ENCODE results near the gene BTRC.
"Not testable (repeated sequence)": the region's sequence is repeated elsewhere in the genome, so short reads cannot be mapped to it uniquely, and the experiment has no call there.

The BTRC gene

DNA sequence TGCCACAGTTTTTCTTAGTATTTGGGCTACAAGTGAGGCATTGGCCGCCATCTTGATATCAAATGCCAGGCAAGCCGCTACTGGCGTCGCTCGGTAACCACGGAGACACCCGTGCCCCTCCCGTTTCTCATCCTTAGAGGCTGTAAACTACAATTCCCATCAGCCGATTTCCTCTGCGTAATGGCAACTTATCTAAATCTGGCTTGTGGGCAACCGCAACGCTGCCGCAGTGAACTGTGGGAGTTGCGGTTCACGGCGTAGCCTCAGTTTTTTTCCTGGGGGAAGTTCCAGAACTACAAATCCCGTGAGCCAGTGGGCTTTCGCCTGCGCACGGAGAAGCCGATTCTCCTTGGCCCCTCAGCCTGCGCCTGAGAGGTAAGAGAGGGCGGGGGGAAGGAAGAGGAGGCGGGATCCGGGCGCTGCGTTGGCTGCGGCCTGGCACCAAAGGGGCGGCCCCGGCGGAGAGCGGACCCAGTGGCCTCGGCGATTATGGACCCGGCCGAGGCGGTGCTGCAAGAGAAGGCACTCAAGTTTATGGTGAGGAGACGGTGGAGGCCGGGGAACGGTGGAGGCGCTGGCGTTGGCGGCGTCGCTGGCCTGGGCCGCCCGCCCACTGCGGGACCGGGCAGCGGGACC is at the start of gene BTRC:
Gene BTRC (plus strand): TSS at position 474 of the 636 bp plus-strand sequence. CDS start 16 bp downstream, at position 490.
- peak; percentile 98 for DNase-seq

DNA sequence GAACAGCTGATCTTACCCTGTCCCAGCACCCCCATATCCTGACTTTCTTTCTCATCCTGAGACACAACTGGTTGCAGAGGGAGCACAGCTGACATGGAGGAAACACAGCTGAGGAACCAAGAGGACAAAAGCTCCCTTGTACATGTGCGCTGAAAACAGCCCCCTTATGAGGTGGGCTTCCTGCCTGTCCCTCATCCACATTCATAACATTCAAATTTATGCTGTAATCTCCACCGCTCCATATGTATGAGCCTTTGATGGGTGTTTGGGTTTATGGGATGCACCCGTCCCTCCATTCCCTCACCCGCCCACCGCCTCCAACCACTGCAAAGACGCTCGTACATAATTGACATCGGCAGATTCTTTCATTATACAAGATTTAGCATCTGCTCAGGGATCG is 49.6 kb upstream of the BTRC start:
- DNase-seq: no peak

DNA sequence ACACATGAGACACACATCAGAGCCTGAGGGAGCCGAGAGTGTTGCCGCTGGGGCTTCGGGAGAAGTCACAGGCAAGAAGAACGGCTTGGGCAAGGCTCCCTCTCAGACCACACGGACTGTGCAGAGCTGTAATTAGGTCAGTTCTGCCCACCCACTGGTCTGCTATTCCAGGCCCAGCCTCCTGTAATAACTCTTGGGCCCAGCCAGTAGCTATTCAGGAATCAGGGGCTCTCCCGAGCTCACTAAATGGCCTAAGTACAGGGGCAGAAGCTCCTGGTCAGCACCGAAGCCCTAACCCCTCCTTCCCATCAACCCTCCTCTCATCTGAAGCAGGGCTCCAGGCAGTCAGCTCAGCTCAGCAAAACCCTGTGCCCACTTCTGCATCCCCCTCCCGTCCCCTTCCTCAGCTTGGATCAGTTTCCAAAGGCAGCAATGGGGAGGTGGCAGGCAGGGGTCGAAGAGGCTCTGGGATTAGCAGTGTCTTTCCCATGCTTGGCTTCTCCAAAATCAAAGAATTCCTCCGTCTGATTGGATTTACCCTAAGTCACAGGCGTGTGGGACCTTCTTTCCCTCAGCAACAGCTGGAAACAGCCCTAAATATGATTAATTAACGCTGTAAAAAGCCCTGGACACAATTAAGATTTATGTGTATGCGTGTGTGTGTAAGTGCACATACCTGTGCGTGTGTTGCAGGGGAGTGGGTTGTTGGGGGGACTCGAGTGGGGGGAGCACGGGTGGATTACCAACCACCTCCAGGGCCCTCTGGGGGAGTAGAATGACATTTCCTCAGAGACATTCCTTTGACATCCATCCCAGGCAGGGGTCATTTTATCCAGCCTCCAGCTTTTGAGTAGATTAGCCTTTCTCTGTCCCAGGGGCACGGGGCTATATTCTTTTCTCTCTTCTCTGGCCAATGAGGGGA is 48.4 kb upstream of the BTRC start:
- no peak for DNase-seq

DNA sequence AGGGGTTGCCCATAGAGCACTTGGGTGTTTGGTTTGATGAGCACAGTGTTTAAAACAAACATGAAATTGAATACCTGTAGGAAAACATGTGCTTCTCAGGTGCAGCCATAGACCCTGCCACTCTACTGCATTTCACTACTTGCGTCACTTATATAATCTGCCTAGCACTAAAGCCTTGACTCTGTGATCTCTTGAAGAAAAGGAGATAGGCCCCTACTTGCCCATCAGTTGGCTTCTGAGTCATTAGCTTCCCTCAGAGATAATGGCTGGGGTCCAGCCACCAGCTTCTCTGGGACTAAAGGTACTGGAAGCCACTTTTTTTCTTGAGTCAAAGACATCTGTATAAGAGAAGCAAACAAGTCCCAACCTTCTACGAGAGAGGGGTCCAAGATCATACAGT is 45.9 kb upstream of the BTRC start:
- no peak for DNase-seq

DNA sequence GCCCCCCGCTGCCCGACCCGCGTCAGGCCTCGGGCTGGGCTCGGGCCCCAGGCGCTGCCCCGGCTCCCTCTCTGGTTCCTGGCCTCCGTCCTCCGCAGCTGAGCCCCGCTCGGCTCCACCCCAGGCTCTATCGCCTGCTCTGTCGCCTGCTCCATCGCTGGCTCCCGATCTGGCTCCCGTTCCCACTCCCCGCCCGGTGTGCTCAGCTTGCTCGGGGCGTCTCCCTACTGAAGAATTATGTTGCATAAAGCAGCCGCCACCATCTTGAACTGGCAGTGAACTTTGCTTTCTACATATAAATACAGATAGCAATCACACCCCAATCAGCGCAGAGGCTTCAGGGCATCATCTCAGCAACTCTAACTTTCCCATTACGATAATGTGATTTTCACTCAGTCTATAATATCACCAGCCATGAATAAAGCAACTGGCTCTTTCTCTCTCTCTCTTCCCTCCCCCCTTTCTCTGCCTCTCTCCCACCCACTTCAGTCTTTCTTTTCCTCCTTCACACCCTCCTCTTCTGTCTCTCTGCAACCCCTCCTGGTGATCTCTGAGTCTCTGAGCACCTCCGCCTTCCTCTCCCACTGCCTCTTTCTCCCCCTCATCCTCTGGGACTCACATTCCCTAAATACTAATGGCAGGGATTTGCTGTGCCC is 43.3 kb upstream of the BTRC start:
- DNase-seq: no peak

DNA sequence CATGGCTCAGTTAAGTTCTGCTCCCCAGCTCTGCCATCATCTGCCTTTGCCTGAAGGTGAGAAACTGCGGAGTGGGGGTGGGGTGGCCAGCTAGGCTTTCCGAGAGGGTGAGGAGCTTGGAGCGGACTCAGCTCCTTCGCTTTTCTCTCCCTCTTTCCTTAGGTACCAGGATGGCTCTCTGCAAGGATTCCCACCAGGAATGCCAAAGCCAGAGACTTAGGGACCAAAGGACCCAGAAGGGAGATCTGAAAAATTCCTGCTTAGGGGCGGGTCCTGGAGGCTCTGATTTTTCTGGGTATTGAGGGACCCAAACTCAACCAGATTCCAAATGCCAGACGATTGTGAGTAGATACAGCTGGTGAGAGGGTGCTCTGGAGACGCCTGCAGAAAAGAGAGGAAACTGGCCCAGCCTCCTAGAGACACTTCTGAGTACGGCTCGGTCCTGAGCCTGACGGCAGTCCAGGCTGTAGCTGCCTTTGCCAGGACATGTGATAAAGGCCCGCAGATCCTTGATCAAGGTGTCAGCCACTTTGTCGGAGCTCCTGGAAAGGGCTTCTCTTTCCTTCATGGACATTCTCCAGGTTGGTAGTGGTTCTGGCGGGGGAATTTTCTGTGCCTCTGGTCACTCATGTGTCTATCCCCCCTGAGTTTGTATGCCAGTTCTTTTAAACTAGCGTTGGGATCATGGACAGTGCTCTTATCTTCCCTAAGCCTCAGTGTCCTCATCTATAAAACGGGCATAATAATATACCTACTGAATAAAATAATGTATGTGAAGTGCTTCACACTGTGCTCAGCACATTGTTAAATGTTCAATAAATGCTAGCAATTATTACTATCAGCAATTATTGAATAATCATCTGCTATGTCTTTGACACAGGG is 42.5 kb upstream of the BTRC start:
- DNase-seq: no peak

DNA sequence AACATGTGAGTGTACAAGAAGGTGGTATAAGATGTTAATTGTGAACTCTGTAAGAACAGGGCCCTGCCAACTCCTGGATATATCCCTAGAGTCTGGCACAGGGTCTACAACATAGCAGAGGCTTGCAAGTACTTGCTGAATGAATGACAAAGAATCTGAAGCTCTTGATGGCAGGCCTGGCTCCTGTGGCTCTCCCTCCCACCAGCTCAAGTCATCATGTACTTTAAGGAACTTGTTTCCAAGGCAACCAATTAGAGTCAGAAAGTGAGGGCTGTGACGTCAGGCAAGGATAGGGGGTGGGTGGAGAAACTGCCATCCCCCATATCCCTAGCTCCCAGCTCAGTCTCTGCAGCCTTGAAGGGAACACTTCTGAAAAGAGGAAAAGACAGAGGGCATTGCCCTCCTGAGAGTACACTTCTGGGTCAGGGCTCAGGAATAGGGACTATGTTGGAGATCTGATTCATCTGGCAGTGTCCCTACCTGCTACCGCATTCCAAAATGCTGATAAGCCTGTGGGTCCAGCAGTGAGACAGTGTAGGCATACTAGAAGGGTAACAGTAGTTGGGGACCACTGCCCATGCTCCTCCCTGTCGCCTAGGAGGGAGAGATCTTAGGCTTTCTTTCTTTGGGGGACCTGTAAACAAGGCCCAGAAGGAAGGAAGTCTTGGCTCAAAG is 34.6 kb upstream of the BTRC start:
- DNase-seq: no peak

DNA sequence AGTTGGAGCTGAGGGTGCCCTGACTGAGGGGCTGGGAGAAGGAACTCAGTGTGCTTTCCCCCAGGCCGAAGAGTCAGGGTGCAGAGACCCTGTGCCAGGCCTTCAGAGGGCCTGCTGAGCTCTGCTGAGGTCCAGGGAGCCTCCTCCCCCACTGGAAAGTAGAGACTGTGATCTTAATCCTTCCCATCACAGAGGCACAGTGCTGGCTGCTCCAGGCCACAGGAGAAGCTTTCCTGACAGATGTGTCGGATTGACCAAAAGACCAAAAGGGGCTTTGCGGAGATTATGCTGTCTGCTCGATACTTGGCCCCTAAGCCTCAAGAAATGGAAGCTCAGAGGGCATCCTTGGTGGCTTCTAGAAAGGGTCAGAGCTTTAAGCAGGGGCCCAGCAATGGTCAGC is 32.9 kb upstream of the BTRC start:
- DNase-seq: no peak

DNA sequence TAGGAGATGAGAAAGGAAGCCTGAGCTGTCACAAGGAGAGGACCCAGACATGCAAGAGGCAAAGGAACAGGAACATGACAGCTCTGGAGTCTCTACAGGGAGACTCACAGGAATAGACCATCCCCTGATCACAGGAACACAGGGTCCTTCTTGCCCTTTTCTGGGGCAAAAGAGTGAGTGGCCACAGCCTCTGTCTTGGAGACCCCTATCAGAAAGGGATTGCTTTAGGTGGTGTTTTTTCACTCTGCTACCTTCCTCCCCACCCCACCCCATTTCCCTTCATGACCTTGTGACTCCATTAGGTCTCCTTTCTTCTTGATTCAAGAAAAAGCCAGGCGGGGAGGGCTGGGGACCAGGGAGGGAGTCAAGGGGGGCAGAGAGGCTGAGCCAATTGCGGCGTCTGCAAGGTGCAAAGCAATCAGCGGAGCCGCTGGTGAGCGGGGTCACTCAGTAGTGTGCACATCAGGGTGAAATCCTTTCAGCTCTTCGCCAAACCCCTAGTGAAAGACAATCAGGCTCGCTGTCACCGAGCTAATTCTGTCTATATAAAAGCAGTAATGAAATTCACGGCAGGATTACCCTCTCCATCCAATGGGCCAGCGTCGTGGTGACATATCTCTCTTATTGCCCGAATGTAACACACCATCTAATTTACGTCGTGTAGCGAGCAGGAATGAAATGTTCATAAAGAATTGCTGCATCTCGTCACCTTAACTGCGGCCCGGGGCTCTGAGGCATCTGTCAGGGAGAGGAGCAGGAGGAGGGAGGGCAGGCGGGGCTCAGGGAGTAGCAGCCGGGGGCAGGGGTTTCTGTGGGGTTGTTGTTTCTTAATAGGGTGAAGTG is 31.5 kb upstream of the BTRC start:
- no peak for DNase-seq

DNA sequence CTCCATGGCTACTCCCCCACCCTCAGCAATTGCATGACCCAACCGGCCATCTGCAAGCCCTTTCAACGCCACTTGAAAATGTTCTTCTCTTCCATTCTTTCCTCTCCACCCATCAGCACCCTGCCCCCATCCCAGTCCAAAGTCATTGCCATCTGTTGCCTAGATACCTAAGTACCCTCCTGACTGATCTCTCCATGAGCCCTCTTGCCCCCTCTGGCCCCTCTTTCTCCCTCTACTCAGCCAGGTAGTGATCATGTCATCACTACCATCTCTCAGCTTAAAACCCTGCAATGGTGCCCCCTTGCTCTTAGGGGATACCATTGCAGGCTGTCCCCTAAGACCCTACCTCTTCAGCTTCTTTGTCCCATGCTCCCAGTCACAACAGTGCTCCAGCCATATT is 30.5 kb upstream of the BTRC start:
- no peak for DNase-seq

DNA sequence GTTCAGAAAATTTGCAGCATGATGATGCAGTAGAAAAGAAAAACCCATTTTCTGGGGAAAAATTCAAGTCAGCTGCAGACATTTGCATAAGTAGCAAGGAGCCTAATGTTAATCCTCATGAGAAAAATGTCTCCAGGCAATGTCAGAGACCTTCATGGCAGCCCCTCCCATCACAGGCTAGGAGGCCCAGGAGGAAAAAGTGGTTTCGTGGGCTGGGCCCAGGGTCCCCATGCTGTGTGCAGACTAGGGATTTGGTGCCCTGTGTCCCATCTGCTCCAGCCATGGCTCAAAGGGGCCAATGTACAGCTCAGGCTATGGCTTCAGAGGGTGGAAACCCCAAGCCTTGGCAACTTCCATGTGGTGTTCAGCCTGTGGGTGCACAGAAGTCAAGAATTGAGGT is 26.5 kb upstream of the BTRC start:
- not testable (repeated sequence) for DNase-seq

DNA sequence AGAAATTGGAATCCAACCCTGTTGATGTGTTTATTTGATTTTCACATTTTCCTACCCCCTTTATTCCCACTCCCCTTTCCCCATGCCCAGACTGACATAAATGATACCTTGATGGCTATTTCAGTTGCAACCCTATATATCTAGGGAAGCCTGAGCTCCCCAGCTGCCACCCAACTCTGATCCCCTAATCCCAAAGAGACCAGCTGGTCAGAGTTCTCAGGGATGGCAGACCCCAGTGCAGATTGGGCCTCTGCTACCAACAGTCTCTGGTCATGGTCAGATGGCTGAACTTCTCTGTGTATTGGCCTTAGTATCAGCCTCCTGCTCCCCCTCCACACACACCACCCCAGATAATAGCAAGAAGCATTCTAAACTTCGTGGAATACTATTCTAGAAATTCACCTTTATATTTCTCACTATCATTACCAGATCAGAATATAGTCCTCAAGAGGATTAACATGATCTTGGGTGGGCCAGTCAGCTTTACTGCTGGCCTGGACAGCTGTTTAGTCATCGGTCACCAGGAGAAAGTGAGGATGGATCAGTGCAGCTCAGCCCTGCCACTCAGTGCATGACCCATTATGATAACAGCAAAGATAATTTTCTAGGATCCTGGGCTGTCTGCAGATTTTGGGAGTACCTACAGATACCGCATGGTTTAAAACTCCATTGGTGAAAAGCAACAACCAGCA is 24.5 kb upstream of the BTRC start:
- no peak for DNase-seq

DNA sequence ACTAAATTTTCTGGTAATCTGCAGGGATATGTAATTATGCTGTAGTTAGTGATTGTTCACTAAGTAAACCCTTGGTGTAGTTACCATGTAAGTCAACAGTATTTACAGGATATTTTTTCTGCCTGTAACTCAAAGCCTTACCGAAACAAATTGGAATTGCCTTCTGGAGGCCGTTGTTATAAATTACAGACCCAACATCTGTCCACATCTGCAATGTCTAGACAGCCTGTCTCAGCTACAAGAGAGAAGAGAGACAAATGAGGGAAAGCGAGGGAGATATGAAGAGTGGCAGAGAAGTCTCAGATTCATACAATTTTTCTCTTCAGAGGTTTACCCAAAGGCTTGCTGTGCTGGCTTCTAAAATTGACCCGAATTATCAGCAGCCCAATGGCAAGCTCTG is 23.7 kb upstream of the BTRC start:
- DNase-seq: no peak

DNA sequence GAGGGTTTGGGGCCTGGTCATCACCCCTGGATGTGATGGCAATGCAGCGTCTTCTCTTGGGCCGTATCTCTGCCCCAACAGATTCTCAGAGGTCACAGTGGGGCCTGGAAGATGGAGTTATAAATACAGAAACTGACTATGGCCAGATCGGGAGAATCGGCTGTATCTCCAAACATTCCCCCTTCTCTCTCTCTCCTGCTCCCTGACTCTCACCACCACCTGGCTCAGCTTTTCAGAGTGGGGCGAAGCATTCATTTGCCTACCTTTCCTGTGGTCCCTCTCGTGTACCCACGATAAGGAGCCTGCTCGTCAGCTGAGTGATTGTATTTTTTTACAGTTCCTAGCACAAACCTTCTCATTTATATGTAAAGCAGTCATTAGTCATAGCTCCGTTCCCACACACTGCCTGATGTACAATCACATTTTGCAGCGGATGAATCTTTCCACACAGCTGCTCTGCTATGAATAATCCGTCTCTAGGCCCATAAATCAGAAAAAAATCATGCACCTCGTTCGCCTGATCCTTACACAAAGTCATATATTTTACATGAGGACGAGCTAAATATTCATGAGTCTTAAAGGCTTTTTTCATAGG is 23.2 kb upstream of the BTRC start:
- DNase-seq: no peak

DNA sequence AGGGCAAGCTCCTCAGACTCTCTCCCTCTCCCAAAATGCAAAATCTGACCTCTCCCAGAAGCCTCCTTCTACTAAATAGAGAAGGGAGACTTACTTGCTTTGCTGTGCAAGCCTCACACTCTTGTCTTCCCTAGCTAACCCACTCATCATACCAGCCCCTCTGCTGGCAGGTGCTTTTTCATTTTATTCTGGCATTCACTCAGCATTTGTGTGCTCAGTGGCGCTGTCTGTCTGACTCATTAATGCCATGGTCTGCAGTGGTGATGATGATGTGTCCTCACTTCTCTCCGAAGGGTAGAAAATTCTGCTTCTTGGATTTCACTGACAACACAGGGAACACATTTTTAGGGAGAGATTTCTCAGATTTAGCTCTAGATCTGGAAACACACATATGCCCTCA is 22.0 kb upstream of the BTRC start:
- no peak for DNase-seq

DNA sequence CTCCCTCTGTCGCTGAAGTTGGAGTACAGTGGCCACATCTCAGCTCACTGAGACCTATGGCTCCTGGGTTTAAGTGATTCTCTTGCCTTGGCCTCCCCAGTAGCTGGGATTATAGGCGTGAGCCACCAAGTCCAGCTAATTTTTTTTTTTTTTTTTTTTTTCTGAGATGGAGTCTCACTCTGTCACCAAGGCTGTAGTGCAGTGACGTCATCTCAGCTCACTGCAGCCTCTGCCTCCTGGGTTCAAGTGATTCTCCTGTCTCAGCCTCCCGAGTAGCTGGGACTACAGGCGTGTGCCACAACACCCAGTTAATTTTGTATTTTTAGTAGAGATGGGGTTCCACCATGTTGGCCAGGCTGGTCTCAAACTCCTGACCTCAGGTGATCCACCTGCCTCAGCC is 19.7 kb upstream of the BTRC start:
- not testable (repeated sequence) for DNase-seq

DNA sequence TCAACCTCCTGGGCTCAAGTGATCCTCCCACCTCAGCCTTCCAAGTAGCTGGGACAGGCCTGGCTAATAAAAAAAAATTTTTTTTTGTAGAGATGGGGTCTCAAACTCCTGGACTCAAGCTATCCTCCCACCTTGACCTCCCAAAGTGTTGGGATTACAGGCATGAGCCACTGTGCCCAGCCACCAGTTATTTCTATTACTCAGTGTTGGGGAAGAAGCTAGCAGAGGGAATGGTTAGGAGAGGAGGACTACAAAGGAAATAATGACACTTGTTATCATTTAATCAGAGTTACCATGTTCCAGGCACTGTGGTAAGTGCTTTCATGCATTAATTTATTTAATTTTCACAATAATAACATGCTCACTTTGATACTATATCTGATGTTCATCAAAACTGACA is 17.6 kb upstream of the BTRC start:
- DNase-seq: no peak

DNA sequence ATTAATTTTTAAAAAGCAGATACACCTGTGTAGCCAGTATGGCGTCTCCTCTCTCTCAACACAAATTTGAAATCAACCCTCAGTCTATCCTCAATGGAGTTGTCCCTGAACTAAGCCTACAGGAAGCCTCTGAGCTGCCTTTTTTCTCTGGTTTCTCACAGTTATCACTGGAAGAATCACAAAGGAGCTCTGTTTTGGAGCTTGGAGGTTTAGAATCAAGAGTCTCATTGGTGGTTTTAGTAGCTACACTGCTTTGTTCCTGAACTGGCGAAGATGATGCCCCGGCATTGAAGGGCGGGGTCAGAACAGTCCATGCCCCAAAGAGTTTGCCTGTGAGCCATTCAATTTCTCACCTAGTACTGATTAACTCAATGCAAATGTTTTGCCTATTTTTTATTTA is 16.1 kb upstream of the BTRC start:
- DNase-seq: no peak

DNA sequence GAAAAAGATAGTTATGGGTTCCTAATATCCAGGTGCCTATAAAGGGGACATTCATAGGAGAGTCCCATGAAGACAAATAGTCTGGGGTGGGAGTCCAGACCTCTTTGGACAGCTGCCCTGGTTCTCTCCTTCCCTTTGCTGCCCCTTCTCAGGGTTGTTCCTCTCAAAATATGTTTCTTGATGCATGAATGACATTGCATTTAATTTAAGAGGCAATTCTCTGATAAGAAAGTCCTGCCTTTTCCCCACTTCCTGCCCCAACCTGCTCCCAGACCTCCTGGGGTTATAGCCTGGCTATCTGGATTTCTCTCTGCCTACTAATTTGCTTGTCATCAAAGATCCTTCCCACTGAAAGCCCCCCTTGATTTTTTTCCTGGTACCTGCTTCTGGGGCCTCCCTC is 12.5 kb upstream of the BTRC start:
- DNase-seq: no peak

DNA sequence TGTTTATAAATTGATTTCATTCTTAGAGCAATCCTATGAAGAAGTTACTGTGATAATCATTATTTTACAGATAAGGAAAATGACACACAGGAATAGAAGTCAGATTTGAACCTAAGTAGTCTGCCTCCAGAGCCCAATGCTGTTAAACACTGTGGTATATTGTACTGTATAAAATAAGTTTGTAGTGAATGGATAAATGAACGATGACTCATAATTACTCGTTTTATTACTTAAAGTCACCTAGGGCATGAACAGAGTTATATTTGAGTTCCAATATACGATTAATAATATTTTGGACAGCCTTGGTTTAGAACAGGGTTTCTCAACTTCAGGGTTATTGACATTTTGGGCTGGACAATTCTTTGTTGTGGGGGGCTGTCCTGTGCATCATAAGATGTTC is 7.8 kb upstream of the BTRC start:
- no peak for DNase-seq
